GM19395 (cell line): ENCODE results near the gene REV3L.
"Not testable (repeated sequence)": the region's sequence is repeated elsewhere in the genome, so short reads cannot be mapped to it uniquely, and the experiment has no call there.

Experiments
- ATAC-seq: cut with Tn5 transposase; IDR thresholded peaks from one replicate; pipeline ENCODE4 v1.9.1; 2021; ENCODE audit warnings: mild to moderate bottlenecking, moderate library complexity; ENCODE audit not compliant: unreplicated experiment

The REV3L gene, protein sequence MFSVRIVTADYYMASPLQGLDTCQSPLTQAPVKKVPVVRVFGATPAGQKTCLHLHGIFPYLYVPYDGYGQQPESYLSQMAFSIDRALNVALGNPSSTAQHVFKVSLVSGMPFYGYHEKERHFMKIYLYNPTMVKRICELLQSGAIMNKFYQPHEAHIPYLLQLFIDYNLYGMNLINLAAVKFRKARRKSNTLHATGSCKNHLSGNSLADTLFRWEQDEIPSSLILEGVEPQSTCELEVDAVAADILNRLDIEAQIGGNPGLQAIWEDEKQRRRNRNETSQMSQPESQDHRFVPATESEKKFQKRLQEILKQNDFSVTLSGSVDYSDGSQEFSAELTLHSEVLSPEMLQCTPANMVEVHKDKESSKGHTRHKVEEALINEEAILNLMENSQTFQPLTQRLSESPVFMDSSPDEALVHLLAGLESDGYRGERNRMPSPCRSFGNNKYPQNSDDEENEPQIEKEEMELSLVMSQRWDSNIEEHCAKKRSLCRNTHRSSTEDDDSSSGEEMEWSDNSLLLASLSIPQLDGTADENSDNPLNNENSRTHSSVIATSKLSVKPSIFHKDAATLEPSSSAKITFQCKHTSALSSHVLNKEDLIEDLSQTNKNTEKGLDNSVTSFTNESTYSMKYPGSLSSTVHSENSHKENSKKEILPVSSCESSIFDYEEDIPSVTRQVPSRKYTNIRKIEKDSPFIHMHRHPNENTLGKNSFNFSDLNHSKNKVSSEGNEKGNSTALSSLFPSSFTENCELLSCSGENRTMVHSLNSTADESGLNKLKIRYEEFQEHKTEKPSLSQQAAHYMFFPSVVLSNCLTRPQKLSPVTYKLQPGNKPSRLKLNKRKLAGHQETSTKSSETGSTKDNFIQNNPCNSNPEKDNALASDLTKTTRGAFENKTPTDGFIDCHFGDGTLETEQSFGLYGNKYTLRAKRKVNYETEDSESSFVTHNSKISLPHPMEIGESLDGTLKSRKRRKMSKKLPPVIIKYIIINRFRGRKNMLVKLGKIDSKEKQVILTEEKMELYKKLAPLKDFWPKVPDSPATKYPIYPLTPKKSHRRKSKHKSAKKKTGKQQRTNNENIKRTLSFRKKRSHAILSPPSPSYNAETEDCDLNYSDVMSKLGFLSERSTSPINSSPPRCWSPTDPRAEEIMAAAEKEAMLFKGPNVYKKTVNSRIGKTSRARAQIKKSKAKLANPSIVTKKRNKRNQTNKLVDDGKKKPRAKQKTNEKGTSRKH (N-terminal part only)

DNA sequence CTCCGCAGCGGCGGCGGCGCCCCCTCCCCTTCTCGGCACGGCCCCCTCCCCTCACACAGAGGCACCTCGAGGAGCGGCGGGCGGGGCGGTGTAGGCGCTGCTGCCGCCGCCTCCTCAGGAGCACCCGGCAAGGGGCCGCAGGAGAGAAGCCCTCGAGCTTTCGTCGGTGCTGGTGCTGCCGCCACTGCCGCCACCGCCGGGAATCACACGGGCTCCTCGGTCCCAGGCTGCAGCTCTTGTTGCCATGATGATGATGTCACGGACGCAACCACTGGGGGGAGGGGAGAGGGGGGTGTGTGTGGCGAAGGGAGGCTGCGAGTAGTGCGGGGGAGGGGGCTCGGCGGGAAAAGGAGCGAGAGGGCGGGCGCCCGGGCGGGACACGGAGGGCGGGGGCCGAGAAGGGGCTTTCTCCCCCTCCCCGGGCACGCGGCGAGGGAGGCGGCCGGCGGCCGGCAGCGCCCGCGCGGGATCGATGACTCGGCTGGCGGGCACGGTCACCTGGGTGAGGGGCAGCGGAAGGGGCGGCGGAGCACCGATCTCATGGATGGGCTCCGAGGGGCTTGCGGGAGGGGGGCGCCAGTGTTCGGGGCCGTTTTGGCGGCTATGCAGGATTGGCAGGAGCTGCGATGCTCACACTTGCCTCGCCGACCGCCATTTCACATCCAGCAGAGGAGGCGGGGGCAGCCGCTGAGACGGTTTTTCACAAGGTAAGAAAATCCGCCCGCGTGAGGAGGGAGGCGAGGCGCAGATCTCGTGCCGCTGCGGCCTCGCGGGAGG is at the start of gene REV3L:
Gene REV3L, minus strand, starts transcription at position 260 of the 777 bp plus-strand sequence. CDS start 330 bp downstream, outside the sequence.
- peak; percentile 30 for ATAC-seq

DNA sequence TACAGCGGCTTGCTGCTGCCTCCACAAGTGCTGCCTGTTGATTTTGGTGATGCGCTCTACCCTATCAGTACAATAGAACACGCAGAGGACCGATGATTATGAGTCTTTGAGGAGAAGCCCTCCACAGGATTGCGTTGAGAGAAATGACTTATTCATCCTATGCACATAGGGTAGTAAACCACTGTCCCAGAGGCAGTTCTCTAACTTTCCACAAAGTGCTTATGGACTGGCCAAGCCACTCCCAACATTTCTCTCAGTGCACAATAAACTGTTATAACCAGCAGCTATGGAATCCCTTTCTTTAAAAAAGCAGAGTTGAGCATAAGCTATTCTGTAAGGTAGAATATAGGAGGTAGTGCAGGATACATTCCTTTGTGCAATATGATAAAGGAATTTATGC is 48.2 kb upstream of the REV3L start:
- ATAC-seq = no peak

DNA sequence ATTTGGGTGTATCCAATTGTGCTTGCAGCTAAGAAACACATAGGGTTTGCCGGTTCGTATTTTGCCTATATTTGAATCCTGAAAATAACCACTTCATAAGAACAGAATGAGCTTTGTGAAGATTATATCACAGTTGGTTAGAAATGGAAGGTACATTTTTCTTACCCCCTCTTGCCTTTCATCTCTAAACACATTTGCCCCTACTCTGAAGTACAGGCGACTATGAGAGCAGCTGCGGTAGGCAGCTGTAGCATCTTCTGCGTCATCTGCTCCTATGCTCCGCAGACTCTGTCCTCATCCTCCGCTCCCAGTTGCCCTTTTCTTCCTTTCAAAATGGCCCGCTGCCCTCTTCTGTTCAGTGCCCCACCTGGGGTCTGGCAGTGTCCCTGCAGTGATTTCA is 47.6 kb upstream of the REV3L start:
- no peak for ATAC-seq

DNA sequence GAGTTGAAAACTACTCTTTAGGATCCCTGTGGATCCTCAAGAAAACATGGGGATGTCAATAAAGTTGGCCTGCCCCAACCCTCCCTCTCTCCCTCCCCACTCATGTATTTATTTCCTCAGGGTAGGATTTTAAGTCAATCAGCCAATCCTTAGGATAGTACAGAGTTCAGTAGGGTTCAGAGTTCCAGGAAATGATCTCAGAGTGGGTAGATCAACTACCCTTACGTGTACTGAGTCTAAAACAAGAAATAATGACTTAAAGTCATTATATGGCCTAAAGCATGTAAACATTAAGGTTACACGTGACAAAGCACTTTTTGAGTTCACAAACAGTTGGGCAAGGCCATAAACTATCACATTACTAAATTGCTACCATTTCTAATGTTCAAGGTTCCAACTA is 47.2 kb upstream of the REV3L start:
- no peak for ATAC-seq

DNA sequence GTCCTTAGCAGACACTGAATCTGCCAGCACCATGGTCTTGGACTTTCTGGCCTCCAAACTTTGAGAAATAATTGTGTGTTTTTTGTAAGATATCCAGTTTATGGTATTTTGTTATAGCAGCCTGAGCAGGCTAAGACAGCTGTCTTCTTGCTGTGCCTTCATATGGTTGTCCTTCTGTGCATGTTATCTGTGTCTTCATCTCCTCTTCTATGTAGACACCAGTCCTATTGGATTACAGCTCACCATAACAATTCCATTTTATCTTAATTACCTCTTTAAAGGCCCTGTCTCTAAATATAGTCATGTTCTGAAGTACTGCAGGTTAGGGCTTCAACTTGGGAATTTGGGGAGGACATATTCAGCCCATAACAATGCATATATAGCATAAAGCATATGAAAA is 44.3 kb upstream of the REV3L start:
- ATAC-seq = no peak

DNA sequence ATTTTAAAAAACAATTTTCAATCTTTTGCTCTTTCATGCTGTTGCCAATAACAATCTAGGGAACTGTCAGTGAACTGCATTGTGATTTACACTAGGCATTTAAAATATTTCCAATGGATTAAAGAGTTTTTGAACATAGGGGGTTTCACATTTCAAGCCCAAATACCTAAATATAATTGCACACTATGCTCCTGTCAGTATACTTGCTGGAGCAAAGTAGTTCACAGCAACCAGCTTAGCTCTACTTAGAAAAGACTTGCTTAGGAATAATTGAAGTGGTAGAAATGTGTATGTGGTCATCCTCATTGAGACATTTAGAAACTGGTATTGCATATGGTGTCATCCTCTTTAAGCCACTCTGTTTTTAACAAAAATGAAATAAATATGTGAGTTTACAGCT is 41.7 kb upstream of the REV3L start:
- ATAC-seq = no peak

DNA sequence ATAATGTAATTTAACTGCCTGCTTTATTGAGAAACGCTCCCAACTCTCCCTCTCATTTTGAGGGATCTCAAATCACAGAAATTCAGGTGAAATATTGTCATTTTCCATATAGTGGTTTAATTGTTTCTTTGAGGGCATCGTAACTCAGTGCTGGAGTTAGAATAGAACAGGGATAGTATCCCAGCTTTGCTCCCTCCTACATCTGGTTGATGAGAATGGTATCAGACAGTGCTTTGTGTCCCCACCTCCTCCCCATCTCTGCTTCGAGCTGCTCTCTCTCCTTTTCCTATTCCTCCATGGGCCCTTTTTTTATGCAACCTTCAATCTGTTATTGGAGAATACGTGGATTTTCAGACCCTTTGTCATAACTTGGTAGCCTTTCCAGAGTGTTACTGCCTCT is 41.2 kb upstream of the REV3L start:
- ATAC-seq = no peak

DNA sequence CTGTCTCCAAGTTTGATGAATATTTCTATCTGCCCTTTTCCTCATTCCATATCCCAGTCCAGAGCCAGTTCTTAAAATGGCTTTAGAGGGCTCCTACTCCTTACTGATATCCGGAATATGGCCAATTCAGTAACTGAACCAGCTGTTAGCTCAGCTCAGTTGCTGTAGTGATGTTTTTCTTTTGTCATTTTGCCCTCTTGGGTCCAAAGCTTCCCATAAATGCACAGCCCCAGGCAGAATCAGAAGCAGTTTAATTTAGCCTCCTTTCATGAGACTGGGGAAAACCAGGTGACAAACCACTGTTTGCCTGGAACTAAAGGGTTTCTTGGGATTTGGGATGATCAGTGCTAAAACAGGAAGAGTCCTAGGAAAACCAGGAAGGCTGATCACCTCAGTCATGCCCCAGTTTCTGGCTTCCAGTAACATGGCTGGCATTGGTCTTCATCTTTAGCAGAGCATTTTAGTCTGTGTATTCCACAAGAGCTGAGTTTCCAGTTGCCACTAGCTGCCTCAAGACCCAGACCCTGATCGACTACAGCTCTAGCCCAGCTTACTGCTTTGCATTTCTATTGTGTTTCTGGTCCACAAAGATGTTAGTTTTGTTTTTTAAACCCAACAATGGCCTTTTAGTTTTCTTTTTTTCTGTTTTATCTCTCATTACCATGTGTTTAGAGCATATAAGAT is 40.6 kb upstream of the REV3L start:
- ATAC-seq = no peak

DNA sequence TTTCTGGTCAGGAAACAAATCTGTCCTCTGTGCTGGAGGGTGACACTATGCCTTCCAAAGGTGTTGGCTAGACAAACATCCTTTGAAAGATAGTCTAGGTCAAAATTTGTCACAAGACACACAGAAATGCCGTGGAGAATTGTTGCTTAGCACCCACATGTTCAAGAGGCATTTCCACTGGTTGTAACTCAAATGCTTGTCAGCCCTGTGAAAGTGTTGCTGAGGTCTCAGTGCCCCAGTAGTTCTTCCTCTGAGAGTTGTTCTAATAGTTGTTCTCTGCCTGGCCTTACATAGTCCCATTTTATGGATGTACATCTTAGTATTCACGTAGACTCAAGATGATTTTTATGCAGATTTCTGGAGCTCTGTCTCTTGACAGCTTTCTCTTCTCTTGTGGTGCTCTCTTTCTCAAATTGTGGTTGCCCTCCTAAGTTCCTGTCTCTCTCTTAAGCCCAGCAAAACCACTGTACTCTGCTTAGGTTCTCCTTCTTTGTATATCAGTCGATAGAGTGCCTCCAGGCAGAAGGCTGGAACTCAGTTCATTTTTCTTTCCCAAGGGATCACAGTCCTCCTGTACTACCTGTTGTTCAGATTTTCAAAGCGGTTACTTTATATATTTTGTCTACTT is 39.5 kb upstream of the REV3L start:
- ATAC-seq = no peak

DNA sequence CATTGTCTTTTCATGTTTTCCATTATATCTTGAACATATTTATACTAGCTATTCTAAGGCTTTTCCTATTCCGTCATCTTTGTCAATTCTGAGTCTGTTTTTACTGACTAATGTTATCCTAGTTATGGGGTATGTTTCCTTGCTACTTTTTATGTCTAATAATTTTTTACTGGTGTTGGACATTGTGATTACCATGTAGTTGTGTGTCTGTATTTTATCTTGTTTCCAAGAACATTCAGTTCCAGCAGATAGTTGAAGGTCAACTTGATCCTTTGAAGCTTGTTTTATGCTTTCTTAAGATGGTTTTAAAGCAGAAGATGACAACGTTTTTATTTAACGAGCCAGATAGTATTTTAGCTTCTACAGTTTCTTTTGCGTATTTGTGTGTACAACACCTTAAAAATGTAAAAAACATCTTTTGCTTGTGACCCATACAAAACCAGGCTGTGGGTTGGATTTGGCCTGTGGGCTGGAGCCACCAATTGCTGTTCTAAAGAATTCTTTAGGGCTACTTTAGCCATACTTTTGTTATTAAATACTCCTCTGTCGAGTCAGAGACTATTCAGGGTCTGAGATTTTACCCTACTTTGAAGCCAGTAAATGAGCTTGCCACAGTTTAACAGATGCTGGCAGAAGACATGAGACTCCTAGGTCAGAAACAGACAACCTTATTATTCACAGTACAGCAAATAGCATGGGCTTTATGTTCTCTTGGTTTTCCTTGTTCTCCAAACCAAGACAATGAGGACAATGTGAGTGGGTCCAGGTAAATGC is 38.7 kb upstream of the REV3L start:
- no peak for ATAC-seq

DNA sequence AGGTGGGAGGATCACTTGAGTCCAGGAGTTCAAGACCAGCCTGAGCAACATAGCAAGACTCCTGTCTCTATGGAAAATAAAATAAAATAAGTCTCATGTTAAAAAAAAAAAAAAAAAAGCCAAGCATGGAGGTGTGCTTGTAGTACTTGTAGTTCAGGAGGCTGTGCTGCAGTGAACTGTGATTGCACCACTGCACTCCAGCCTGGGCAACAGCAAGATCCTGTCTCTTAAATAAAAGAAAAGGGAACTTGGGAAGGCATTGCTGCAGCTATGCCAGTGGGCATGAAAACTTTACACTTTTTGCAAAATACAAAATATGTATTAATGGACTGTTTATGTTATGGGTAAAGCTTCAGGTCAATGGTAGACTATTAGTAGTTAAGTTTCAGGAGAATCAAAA is 37.5 kb upstream of the REV3L start:
- no peak for ATAC-seq

DNA sequence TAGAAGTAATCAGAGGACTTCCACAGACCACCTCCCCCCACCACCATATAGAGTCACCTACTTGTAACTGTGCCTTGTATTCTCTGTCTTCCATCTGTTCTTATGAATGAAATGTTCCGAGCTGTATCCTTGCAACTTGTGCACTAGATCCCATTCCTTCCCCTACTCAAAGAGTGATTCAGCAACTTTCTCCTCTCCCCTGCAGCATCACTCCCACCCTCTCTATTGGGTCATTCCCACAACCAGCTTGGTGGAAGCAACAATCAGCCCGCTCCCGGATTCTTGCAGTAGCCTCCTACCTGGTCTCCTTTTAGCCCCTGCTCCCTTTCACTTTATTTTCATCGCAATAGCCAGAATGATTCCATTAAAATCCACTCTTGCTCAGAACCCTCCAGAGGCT is 34.9 kb upstream of the REV3L start:
- no peak for ATAC-seq

DNA sequence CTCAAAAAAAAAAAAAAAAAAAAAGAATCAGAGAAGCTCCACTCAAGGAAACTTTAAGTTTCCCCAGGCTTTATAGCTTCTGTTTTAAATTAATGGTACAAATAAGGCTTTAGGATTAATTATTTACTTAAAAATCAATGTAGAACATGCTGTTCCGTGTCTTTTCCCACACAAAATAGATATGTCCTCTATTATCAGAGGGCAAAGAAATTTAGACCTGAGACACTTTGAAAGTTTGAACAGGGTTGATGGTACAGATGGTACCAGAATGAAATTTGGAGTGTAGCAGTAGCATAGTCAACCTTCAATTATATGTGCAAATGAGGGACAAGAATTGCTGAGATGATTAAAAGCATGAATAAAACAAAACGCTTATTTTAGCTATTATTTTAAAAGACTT is 32.2 kb upstream of the REV3L start:
- no peak for ATAC-seq

DNA sequence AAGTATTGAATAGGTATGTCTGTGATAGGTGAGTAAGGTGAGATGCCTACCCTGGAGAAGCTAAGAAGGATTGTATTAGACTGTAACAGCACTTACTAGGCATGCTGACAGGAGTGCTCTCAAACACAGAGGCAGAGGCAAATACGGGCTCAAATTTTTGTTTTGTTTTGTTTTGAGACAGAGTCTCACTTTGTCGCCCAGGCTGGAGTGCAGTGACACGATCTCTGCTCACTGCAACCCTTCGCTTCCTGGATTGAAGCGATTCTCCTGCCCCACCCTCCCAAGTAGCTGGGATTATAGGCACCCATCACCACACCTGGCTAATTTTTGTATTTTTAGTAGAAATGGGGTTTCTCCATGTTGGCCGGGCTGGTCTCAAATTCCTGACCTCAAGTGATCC is 31.5 kb upstream of the REV3L start:
- ATAC-seq = not testable (repeated sequence)

DNA sequence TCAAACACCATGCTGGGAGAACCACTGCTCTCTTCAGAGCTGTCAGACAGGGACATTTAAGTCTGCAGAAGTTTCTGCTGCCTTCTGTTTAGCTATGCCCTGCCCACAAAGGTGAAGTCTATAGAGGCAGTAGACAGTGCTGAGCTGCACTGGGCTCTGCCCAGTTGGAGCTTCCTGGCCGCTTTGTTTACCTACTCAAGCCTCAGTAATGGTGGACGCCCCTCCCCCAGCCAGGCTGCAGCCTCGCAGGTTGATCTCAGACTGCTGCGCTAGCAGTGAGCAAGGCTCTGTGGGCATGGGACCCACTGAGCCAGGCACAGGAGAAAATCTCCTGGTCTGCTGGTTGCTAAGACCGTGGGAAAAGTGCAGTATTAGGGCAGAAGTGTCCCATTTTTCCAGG is 24.2 kb upstream of the REV3L start:
- not testable (repeated sequence) for ATAC-seq

DNA sequence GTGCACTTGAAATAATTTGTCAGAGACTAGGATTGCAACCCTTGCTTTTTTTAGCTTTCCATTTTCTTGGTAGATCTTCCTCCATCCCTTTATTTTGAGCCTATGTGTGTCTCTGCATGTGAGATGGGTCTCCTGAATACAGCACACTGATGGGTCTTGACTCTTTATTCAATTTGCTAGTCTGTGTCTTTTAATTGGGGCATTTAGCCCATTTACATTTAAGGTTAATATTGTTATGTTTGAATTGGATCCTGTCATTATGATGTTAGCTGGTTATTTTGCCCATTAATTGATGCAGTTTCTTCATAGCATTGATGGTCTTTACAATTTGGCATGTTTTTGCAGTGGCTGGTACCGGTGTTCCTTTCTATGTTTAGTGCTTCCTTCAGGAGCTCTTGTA is 22.5 kb upstream of the REV3L start:
- ATAC-seq = not testable (repeated sequence)

DNA sequence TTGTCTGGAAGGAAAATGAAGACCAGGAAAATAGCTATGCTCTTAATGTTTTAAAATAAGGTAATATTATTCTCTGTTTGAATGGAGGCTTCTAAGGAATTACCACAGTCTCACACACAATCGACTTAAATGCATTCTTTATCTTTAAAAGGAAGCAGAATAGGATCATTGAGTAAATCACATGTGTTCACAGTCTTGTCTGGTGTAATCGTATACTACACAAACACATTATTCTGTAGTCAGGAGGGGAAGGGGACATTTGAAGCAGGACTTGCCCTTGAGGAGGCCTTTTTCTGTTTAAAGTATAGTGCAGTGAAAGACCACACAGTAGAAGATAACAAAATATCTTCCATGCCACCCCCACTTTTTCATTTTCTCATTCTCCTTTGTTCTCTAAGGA is 20.6 kb upstream of the REV3L start:
- ATAC-seq = no peak

DNA sequence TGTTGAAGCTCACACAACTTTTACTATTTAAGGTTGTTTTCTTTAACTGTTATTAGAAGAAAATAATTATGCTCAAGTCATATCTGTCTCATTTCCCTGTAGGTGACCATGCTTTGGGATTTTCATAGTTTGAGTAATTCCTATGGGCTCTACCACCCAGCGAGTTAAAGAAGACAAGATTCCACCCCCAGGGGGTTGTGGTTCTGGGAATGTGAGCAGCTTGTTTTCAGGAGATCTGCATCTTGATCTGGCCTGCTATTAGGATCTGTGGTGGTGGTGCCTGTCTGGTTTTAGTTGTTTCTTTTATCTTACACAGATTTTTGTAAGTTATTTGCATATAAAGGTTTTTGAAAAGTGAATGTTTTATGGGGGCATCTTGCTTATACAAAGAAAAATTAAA is 20.2 kb upstream of the REV3L start:
- ATAC-seq = no peak

DNA sequence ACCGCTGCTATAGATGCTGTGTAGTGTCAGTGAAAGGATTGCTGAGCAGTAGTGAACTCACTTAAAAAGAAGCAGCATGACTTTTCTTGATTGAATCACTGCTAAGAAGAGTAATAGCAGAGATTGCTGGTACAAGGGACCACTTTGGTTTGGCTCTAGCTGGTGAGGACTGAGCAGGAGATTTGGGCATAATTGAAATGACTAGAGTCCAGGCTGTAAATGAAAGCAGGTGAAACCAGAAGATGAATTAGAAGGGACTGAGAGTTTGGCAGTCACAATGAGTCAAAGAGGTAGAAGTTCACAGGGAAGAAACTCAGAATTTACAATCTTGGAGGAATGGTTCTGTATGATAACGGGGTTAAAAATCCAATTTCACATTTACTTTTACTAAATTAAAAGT is 19.1 kb upstream of the REV3L start:
- ATAC-seq = no peak
